Activated CD8-positive, alpha-beta memory T cell treated with anti-CD3 and anti-CD28 coated beads for 24 hours (primary cell): ENCODE data around the gene ZNF808.
"Not testable (repeated sequence)": the region's sequence is repeated elsewhere in the genome, so short reads cannot be mapped to it uniquely, and the experiment has no call there.

Experiments
- DNase-seq: peaks from one replicate; pipeline ENCODE4 v3.0.0-alpha.2; 2020

Gene ZNF808

DNA sequence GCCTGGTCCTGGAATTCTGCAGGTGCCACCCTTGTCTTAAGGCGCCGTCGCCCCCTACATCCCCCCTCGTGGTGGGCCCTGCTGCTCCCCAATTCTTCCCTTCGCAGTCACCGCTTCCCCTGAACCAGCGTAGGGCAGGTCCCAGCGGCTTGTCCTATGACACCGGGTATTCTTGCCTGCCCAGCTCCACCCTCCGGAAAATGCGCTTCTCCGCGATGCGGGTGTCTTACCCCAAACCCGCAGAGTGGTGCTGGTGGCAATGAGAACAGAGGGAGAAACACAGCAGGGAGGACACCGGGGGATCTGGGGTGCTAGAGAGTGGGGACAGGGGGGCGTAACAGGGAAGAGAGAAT lies 9.0 kb downstream of the ZNF808 start:
- DNase-seq: no peak

DNA sequence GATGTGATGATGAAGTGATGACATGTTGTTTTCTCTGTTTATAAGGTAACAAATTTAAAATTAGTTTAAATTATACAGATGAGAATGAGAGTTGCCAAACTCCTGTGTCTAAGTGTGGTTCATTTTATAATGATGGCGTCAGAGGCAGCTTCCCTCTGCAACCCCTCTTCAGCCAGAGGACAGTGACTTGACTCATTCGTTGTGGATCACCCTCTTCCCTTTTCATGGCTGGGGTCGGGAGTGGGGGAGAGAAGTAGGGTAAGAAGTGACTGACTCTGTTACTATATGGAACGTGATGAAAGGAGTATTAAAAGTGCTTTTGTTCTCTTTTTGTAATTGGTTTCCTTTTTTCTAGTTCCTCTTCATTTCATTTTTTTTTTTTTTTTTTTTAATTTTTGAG lies 11.3 kb downstream of the ZNF808 start:
- not testable (repeated sequence) for DNase-seq

DNA sequence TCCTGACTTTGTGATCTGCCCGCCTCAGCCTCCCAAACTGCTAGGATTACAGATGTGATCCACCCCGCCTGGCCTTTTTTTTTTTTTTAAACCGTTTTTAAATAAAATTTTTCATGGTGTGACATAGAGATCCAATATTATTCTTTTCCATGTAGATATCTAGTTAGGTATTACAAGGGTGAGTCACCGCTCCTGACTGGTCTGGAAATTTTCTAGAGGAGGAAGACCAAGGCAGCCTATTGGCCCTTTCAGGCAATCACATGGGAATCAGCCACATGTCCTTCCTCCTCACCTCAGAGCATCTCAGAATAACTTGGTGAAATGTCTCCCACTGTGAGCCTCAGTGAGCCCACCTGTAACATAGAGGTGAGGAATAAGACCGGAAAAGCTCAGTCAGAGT lies 13.7 kb downstream of the ZNF808 start:
- DNase-seq: not testable (repeated sequence)

DNA sequence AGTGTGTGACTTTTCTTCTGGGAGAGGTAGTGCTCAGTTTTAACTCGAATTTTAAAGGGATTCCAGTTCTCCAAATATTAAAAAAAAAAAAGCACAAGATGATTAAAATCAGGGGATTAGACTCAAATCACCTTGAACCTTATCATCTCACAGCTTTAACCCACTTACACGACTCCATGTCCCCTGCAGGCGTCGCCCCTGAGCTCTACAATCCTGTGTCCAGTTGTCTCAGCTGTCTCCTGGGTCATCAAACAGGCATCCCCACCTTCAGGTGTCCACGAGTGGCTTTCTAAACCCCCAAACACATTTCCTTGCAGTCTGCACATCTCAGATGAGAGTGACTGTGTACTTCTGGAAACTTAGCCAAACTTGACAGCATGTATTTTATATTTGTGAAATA lies 14.1 kb downstream of the ZNF808 start:
- no peak for DNase-seq

DNA sequence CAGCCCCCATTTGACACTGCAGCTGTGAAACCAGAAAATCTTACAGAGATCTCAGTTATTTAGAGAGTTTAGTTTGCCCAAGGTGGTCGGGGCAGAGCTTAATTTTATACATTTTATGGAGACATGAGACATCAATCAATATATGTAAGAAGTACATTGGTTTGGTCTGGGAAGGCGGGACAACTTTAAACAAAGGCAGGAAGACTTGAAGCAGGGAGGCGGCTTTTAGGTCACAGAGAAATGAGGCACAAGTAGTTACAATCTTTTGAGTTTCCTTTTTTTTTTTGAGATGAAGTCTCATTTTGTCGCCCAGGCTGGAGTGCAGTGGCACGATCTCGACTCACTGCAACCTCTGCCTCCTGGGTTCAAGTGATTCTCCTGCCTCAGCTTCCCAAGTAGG lies 15.1 kb downstream of the ZNF808 start:
- DNase-seq: not testable (repeated sequence)

DNA sequence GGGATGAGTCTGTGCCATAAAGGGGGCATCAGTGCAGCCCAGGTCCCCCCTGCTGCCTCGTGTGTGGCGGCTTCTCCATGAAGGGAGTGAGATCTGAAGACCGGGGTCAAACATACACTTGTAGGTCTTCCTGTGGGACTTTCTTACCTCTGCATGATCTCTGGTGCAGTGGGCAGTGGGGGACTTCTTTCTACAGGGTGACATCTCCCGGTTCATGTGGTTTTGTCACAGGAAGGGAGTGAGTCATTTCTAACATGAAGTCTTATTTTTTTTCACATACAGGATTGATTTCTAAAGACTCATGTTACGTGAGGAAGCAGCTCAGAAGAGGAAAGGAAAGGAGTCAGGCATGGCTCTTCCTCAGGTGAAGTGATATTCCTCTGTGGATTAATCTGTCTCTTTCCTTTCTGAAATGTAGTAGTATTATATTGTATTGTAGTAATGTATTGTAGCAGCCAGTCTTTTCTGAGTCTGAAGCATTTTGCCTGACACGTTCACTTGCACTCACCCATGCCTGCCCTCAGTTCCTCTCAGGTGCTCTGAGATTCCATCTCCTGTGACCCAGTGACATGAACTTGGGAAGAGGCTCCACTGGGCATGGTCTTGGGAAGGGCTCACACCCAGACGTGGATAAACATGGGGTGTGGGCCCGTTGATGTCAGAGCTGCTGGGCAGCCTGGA lies 15.7 kb downstream of the ZNF808 start:
- DNase-seq: peak; percentile 65

DNA sequence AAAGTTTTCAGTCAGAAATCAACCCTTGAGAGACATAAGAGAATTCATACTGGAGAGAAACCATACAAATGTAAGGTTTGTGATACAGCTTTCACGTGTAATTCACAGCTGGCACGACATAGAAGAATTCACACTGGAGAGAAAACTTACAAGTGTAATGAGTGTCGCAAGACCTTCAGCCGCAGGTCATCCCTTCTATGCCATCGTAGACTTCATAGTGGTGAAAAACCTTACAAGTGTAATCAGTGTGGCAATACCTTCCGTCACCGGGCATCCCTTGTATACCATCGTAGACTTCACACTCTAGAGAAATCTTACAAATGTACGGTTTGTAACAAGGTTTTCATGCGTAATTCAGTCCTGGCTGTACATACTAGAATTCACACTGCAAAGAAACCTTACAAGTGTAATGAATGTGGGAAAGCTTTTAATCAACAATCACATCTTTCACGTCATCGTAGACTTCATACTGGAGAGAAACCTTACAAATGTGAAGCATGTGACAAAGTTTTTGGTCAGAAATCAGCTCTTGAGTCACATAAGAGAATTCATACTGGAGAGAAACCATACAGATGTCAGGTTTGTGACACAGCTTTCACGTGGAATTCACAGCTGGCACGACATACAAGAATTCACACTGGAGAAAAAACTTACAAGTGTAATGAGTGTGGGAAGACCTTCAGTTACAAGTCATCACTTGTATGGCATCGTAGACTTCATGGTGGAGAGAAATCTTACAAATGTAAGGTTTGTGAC lies 26.9 kb downstream of the ZNF808 start:
- no peak for DNase-seq

DNA sequence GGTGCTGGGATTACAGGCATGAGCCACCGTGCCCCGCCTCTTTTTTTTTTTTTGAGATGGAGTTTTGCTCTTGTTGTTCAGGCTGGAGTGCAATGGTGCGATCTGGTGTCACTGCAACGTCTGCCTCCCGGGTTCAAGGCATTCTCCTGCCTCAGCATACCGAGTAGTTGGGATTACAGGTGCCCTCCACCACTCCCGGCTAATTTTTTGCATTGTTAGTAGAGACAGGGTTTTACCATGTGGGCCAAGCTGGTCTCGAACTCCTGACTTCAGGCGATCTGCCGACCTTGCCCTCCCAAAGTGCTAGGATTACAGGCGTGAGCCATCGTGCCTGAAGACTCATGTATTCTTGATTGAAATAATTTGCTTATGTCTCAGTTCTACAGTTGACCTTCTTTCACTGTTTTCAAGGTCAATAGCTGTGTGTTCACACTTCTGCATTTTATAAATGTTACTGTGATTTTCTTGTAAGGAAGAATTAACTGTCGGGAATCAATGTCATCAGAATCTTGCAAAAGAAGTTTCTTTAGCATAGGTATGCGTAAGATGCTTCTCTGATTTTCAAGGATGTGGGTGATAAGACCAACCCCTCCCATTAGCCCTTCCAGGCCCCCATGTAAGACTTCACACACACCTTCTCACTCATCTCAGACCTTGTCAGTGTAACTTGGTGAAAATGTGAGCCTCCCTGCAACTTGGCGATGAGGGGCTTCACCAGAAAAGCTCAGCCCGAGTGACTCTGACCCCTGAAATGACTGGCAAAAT lies 29.9 kb downstream of the ZNF808 start:
- DNase-seq: no peak

DNA sequence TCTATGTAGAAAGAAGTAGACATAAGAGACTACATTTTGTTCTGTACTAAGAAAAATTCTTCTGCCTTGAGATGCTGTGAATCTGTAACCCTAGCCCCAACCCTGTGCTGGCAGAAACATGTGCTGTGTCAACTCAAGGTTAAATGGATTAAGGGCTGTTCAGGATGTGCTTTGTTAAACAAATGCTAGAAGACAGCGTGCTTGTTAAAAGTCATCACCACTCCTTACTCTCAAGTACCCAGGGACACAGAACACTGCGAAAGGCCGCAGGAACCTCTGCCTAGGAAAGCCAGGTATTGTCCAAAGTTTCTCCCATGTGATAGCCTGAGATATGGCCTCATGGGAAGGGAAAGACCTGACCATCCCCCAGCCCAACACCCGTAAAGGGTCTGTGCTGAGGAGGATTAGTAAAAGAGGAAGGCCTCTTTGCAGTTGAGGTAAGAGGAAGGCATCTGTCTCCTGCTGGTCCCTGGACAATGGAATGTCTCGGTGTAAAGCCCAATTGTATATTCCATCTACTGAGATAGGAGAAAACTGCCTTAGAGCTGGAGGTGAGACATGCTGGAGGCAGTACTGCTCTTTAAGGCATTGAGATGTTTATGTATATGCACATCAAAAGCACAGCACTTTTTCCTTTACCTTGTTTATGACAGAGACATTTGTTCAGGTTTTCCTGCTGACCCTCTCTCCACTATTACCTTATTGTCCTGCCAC lies 31.4 kb downstream of the ZNF808 start:
- not testable (repeated sequence) for DNase-seq

DNA sequence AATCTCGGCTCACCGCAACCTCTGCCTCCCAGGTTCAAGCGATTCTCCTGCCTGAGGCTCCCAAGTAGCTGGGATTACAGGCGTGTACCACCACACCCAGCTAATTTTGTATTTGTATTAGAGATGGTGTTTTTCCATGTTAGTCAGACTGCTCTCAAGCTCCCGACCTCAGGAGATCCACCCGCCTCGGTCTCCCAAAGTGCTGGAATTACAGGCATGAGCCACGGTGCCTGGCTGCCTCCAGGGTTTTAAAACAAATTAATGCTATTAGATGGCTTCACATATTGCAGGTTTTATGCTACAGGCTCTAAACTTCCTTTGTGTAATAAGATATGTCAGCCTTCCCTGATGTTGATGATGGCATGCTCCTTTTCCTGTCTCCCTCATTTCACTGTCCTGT lies 34.1 kb downstream of the ZNF808 start:
- not testable (repeated sequence) for DNase-seq

DNA sequence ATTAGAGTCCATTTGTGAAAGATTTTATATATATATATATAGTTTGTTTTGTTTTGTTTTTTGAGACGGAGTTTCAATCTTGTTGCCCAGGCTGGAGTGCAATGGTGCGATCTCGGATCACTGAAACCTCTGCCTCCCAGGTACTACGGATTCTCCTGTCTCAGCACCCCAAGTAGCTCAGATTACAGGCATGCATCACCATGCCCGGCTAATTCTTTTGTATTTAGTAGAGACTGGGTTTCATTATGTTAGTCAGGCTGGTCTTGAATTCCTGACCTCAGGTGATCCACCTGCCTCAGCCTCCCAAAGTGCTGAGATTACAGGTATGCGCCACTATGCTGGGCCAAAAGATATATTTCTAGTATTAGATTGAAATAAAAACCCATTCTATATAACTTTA lies 38.7 kb downstream of the ZNF808 start:
- DNase-seq: no peak

DNA sequence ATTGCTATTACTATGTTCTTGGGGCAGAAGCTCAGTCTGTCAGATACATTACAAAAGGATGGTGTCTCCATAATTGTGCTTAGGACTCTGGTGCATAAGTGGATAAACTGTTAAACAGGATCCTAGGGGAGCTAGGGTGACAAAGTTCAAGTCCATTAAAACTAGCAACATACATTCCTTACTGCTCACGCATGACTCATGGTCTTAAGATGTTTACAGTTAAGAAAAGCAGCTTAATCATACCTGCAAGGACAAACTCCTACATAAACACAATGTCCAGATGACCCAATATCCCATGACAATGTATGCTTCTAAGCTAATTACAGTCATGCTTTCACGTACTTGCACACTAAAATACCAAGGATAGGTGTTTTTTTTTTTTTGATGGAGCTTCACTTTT lies 39.1 kb downstream of the ZNF808 start:
- no peak for DNase-seq

DNA sequence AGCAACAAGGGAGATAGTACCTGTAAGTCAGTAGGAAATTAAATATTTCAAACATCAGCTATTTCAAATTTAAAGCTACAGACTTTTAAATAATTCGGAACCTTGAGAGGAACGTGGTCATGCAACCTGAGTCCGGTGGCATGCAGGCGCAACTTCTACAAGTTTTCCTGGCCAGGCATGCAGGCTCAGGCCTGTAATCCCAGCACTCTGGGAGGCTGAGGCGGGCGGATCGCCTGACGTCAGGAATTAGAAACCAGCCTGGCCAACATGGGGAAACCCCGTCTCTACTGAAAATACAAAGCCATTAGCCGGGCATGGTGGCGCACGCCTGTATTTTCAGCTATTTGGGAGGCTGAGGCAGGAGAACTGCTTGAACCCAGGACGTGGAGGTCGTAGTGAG lies 40.5 kb downstream of the ZNF808 start:
- DNase-seq: no peak

DNA sequence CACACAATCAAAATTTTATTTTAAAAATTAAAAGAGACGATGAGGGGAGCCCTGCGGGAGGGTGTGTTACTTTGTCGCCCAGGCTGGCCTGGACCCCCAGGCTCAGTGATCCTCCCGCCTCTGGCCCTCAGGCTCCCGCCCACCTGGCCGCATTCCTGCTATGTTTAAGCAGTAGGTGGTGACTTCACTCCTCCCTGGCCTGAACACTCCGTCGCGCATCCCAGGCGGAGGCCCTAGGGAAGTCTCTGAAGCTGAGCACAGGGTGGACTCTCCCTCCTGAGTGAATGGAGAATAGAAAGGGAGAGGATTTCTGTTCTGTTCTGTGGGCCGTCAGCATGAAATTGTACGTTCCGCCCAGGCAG lies 42.2 kb downstream of the ZNF808 start:
- DNase-seq: not testable (repeated sequence)

DNA sequence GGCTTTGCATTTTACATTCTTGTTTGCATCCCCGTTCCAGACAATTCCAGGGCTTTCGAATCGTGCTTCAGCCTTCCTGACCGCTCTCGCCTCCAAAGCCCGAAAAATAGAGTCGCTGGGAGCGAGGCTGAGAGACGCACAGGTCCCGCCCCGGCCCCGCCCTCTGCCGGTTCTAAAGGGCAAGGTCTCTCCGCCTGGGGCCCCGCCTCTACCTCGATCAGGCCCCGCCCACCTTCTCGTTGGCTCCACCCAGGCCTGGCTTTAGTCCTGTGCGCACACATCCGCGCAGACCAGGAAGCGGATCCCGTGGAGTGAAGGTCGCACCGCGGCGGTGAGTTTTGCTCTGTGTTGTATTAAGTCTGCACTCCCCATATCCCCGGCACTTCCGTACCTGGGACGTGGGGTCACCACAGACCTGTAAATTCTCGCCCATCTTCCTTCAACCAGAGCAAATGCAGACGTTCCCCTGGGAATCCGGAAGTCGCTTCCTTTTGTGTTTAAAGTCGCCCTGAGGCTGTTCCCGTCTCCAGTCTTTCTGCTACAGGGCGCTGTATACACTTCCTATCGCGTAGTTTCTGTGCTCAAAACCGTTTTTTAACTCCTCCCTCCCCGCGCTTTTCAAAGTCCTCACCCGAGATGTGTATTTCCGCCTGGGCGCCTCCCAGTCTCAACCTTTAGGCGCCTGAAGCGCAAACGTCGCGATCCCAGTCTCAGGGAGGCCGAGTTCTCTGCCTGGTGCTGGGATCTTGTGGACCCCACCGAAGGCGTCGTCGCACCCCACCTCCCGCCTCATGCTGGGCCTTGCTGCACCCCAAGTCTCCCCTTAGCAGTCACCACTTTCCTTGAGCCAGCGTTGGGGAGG lies 42.8 kb downstream of the ZNF808 start, which contains the start of gene ZNF701:
ZNF701 (plus strand) TSS at position 288 of the 862 bp plus-strand sequence. CDS start 3,861 bp downstream, outside the sequence.
- DNase-seq: peak; percentile 99

DNA sequence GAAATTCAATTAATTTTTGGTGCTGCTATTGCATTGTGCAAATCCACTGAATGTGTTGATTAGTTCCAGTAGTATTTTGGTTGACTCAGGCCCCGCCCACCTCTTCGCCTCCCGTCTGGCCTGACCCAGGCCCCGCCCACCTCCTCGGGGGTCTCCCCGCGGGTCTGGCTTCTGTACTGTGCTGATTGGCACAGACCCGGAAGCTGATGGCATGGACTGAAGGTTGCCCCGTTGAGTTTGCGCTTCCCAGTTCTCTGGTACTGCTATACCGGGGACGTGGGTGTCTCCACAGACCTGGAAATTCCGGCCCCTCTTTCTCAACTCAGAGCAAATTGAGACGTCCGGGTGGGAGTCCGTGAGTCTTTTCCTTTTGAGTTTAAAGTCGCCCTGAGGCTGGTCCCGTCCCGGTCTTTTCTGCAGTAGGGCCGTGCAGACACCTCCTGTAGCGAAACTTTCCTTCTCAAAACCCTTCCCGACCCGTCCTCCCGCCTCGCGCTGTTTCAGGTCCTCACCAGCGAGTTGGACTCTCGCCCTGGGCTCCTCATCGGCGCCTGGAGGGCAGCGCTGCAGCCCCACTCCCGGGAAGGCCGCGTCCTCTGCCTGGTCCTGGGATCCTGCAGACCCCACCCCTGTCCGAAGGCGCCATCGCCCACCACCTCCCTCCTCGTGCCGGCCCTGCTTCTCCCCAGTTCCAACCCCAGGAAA lies 57.4 kb downstream of the ZNF808 start:
- no peak for DNase-seq

DNA sequence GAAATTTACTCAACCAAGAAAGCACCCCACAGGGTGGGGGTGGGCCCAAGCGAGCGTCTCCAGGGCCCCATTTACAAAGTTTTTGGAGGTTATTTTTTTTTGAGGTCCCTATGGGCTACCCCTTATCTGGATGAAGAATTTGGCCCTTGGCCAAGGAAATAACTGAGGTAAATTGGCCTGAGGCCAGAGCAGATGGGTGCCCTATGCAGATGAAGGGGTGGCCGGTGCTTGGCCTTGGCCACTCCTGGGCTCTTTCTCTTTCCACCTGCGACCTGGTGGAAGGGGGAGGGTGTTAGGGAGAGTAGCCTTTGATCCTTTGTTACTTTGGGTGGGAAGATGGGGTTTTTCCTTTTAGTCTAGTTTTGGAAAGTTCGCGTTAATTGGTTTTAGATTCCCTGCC lies 58.1 kb downstream of the ZNF808 start:
- DNase-seq: no peak

DNA sequence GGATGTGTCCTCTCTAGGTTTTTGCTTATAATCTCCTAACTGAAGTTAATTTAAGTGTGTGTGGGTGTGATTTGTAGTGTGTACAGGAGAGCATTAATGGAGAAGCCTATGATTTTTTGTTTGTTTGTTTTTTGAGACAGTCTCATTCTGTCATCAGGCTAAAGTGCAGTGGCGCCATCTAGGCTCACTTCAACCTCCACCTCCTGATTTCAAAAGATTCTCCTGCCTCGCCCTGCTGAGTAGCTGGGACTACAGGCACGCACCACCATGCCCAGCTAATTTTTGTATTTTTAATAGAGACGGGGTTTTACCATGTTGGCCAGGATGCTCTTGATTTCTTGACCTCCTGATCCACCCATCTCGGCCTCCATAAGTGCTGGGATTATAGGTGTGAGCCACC lies 63.3 kb downstream of the ZNF808 start:
- DNase-seq: no peak

DNA sequence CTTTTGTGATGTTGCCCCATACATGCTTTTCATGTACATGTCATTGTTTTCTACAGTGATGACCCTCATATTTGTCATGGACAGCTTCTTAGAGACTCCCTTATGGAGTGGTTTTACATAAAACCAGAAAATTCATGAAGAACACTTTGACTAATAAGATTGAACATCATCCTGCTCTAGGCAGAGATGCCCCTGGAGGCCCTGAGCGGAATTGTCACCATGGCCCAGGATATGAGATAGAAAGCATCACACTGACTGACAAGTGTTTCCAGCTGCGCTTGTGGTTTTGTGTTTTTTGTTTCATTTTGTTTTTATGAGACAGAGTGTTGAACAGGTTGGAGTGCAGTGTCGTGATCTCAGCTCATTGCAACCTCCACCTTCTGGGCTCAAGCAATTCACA lies 64.8 kb downstream of the ZNF808 start:
- DNase-seq: no peak

DNA sequence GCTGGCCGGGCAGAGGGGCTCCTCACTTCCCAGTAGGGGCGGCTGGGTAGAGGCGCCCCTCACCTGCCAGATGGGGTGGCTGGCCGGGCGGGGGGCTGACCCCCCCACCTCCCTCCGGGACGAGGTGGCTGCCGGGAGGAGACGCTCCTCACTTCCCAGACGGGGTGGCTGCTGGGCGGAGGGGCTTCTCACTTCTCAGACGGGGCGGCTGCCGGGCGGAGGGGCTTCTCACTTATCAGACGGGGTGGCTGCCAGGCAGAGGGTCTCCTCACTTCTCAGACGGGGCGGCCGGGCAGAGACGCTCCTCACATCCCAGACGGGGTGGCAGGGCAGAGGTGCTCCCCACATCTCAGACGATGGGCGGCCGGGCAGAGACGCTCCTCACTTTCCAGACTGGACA lies 66.0 kb downstream of the ZNF808 start:
- DNase-seq: not testable (repeated sequence)

DNA sequence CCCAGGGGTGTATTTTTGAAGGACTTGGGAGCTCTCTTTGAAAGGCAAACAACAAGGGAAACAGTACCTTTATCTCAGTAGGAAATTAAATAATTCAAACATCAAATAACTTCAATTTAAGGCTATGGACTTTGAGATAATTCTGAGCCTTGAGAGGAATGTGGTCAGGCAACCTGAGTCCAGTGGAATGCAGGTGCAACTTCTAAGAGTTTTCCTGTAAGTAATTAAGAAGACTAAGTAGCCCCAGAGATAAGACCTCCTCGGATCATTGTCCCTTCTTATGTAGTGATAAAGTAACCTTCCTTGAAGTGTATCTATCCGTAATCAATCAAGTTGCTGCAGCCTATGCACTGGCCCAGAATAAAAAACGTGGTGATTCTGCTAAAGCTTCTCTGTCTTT lies 71.8 kb downstream of the ZNF808 start:
- DNase-seq: no peak

DNA sequence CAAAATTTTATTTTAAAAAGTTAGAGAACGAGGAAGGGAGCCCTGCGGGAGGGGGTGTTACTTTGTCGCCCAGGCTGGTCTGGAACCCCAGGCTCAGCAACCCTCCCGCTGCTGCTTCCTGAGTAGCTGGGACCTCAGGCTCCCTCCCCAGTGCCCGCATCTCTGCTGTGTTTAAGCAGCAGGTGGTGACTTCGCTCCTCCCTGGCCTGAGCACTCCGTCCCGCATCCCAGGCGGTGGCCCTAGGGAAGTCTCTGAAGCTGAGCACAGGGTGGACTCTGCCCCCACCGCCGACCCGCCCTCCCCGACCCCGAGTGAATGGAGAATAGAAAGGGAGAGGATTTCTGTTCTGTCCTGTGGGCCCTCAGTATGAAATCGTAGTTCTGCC lies 73.2 kb downstream of the ZNF808 start:
- no peak for DNase-seq
